HEK293 (cell line): ENCODE data around the gene SH3GL1.

ENCODE experiments used
- REPIN1 ChIP-seq: fragments of 450-650 bp; formaldehyde crosslinking; IDR thresholded peaks from 2 replicates; pipeline ENCODE4 v1.5.1; 2017; ENCODE audit warnings: missing biosample characterization, missing genetic modification characterization, low read depth
- YY1 ChIP-seq: fragments of 450-650 bp; formaldehyde crosslinking; IDR thresholded peaks from 2 replicates; pipeline ENCODE4 v1.5.1; 2018; ENCODE audit warnings: missing biosample characterization, missing genetic modification characterization
- ZBTB21 ChIP-seq: fragments of 450-650 bp; formaldehyde crosslinking; IDR thresholded peaks from 2 replicates; pipeline ENCODE4 v1.5.1; 2017; ENCODE audit warnings: missing biosample characterization, missing genetic modification characterization
- ZBTB7A ChIP-seq: fragments of 450-650 bp; formaldehyde crosslinking; IDR thresholded peaks from 2 replicates; pipeline ENCODE4 v1.5.1; 2016; ENCODE audit warnings: low read depth, missing biosample characterization, missing genetic modification characterization
- ZFP41 ChIP-seq: fragments of 450-650 bp; formaldehyde crosslinking; IDR thresholded peaks from 2 replicates; pipeline ENCODE4 v1.5.1; 2016; ENCODE audit warnings: missing biosample characterization, missing genetic modification characterization, borderline replicate concordance
- ZNF10 ChIP-seq: fragments of 450-650 bp; formaldehyde crosslinking; IDR thresholded peaks from 2 replicates; pipeline ENCODE4 v1.5.1; 2017; ENCODE audit warnings: missing biosample characterization, missing genetic modification characterization
- ZNF626 ChIP-seq: fragments of 450-650 bp; sonication (Bioruptor Pico); formaldehyde crosslinking; IDR thresholded peaks from 2 replicates; pipeline ENCODE4 v1.5.1; 2018; ENCODE audit warnings: missing biosample characterization, missing genetic modification characterization, inconsistent platforms
- ZNF792 ChIP-seq: fragments of 450-650 bp; formaldehyde crosslinking; IDR thresholded peaks from 2 replicates; pipeline ENCODE4 v1.5.1; 2016; ENCODE audit warnings: missing biosample characterization, missing genetic modification characterization
- ZXDB ChIP-seq: fragments of 450-650 bp; formaldehyde crosslinking; IDR thresholded peaks from 2 replicates; pipeline ENCODE4 v1.5.1; 2016; ENCODE audit warnings: missing biosample characterization, missing genetic modification characterization
- TF ChIP-seq, protein P1 (sequence below): fragments of 450-650 bp; formaldehyde crosslinking; IDR thresholded peaks from 2 replicates; pipeline ENCODE4 v1.5.1; 2016; ENCODE audit warnings: missing biosample characterization, missing genetic modification characterization
- TF ChIP-seq, protein P2 (sequence below): fragments of 450-650 bp; formaldehyde crosslinking; optimal IDR thresholded peaks from 2 replicates; pipeline ENCODE3; 2016; ENCODE audit warnings: missing biosample characterization, mild to moderate bottlenecking, missing genetic modification characterization

DNA sequence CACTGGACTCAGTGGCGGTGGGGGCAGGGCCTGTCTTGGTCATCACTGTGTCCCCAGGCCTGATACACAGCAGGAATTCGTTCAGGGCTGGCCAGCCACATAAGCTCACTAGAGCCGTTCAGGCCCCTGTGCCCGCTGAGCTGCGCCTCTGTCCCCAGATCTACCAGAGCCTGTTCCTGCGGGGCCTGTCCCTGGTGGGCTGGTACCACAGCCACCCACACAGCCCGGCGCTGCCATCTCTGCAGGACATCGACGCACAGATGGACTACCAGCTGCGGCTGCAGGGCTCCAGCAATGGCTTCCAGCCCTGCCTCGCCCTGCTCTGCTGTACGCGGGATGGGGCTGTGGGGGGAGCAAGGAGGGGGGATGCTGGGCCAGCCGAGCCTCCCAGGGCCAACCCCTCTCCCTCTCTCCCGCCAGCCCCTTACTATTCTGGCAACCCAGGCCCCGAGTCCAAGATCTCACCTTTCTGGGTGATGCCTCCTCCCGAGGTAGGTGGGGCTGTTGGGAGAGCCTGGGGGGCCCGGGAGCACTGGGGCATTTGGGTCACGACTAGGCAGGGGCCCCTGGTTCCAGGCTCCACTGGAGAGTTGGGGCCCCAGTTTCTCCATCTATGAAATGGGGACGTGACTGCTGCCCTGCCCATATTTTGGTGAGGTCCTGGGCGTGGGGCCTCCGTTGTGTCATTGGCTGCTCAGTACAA is 43.1 kb downstream of the SH3GL1 start:
- TF ChIP-seq, protein P1, sequence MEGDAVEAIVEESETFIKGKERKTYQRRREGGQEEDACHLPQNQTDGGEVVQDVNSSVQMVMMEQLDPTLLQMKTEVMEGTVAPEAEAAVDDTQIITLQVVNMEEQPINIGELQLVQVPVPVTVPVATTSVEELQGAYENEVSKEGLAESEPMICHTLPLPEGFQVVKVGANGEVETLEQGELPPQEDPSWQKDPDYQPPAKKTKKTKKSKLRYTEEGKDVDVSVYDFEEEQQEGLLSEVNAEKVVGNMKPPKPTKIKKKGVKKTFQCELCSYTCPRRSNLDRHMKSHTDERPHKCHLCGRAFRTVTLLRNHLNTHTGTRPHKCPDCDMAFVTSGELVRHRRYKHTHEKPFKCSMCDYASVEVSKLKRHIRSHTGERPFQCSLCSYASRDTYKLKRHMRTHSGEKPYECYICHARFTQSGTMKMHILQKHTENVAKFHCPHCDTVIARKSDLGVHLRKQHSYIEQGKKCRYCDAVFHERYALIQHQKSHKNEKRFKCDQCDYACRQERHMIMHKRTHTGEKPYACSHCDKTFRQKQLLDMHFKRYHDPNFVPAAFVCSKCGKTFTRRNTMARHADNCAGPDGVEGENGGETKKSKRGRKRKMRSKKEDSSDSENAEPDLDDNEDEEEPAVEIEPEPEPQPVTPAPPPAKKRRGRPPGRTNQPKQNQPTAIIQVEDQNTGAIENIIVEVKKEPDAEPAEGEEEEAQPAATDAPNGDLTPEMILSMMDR: no peak
- TF ChIP-seq ZBTB7A (tag by site-specific recombination): no peak
- no peak for TF ChIP-seq ZBTB21 (tag by site-specific recombination)
- TF ChIP-seq YY1 (tag by site-specific recombination): no peak
- TF ChIP-seq ZNF792 (tag by site-specific recombination): no peak
- no peak for TF ChIP-seq ZFP41 (tag by site-specific recombination)
- no peak for TF ChIP-seq ZNF626 (tag by site-specific recombination)
- TF ChIP-seq ZNF10 (tag by site-specific recombination): no peak
- no peak for TF ChIP-seq REPIN1 (tag by site-specific recombination)
- TF ChIP-seq ZXDB (tag by site-specific recombination): no peak
- TF ChIP-seq, protein P2, sequence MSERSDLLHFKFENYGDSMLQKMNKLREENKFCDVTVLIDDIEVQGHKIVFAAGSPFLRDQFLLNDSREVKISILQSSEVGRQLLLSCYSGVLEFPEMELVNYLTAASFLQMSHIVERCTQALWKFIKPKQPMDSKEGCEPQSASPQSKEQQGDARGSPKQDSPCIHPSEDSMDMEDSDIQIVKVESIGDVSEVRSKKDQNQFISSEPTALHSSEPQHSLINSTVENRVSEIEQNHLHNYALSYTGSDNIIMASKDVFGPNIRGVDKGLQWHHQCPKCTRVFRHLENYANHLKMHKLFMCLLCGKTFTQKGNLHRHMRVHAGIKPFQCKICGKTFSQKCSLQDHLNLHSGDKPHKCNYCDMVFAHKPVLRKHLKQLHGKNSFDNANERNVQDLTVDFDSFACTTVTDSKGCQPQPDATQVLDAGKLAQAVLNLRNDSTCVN (tag by site-specific recombination): no peak
